MCF 10A (cell line): ENCODE results near the gene UBXN6. TPM values are rescaled to one million over a fixed set of nuclear protein-coding genes. Genes with fewer than 3 reads are reported as not detected.

ENCODE experiments used
- BruUV-seq: library from RNA; stranded (reverse); fragments of 400-500 nt; replicated peaks from 2 replicates; lab custom pipeline; 2021; lab: Mats Ljungman, UMichigan
- CTCF ChIA-PET: fragments of 300-600 bp; sonication (Branson Sonifier 250); formaldehyde crosslinking; extraction: SDS; loops from one replicate; lab custom pipeline; 2021; ENCODE audit warnings: antibody characterized with exemption, inconsistent platforms; lab: Yijun Ruan, JAX
- POLR2A ChIA-PET: fragments of 300-600, 350-650 bp; sonication (Branson Sonifier 250); formaldehyde crosslinking; extraction: SDS; loops from one replicate; lab custom pipeline; 2020; ENCODE audit warnings: antibody characterized with exemption, inconsistent platforms; lab: Yijun Ruan, JAX
- DNase-seq: peaks from one replicate; pipeline ENCODE4 v3.0.0-alpha.2; 2018; ENCODE audit not compliant: unreplicated experiment
- H3K27ac Mint-ChIP-seq: one replicate; pipeline ENCODE4 v1.8.0; 2022; ENCODE audit warnings: mild to moderate bottlenecking, low read depth, mixed read lengths; ENCODE audit not compliant: unreplicated experiment
- H3K27me3 Mint-ChIP-seq: one replicate; pipeline ENCODE4 v1.8.0; 2022; ENCODE audit warnings: mixed read lengths; ENCODE audit not compliant: insufficient read depth, unreplicated experiment
- H3K36me3 Mint-ChIP-seq: one replicate; pipeline ENCODE4 v1.8.0; 2022; ENCODE audit warnings: mild to moderate bottlenecking, moderate library complexity, mixed read lengths; ENCODE audit not compliant: insufficient read depth, unreplicated experiment
- H3K4me1 Mint-ChIP-seq: one replicate; pipeline ENCODE4 v1.8.0; 2022; ENCODE audit warnings: mixed read lengths; ENCODE audit not compliant: insufficient read depth, unreplicated experiment
- H3K4me3 Mint-ChIP-seq: one replicate; pipeline ENCODE4 v1.8.0; 2022; ENCODE audit warnings: mild to moderate bottlenecking, moderate library complexity, mixed read lengths; ENCODE audit not compliant: unreplicated experiment
- H3K9me3 Mint-ChIP-seq: one replicate; pipeline ENCODE4 v1.8.0; 2022; ENCODE audit warnings: mixed read lengths; ENCODE audit not compliant: unreplicated experiment
- CTCF ChIP-seq: fragments of 200-600 bp; IDR thresholded peaks from one replicate; pipeline ENCODE4 v1.8.0; 2022; ENCODE audit warnings: antibody characterized with exemption, mild to moderate bottlenecking; ENCODE audit not compliant: unreplicated experiment
- intact Hi-C: fragments of 100-400 bp; cut with micrococcal nuclease; formaldehyde crosslinking; loops from 2 replicates; pipeline ENCODE4 v1.14.1; 2022
- microRNA-seq: library from miRNA; unstranded; fragments of <30 nt; microRNA quantifications from one replicate; pipeline ENCODE4 v1.2.0, GENCODE V29; 2022
- total RNA-seq: library from RNA; stranded (reverse); gene quantifications from 2 replicates; pipeline ENCODE4 v1.2.3, GENCODE V29; 2022

Gene UBXN6
- total RNA-seq, 1 experiment from 2014 or later: 94.8 TPM

- no peak for DNase-seq
- POLR2A ChIA-PET: interaction anchor here (2.0 kb wide), 1 partner anchor 22 kb away, joined by 4 read pairs; no protein-coding TSS in a partner anchor
- no peak for TF ChIP-seq CTCF
- peaks cover 40% of the 10 kb centered on the region for H3K4me1 Mint-ChIP-seq
- intact Hi-C loops: no loop called here
- no peak overlapping the region for H3K4me3 Mint-ChIP-seq
- H3K27ac Mint-ChIP-seq: peak overlapping the region; percentile 61
- H3K36me3 Mint-ChIP-seq: peaks cover 34% of the 10 kb centered on the region
- no TSS peak for BruUV-seq
- CTCF ChIA-PET: interaction anchor here (0.8 to 2.1 kb wide), 4 partner anchors 22 to 127 kb away, joined by 3 to 7 read pairs (median 3); no protein-coding TSS in a partner anchor
- no peaks in the 10 kb centered on the region for H3K27me3 Mint-ChIP-seq
- H3K9me3 Mint-ChIP-seq: no peaks in the 10 kb centered on the region
Observed at GRCh38 chr19:4396949-4397783, 60.4 kb downstream of the UBXN6 start.

Small RNAs within 50 kb of the gene (microRNA-seq; reads per million reads assigned to microRNA genes)
- 10.4 reads per million, percentile 49 among the genes with 10 or more reads in this experiment for gene MIR4746

Other genes starting within 250 kb of the UBXN6 start
- 0.35 and 1.0 TPM in 2 replicates for gene EBI3, start 228.3 kb downstream of the UBXN6 start, total RNA-seq
- gene YJU2, start 210.7 kb downstream of the UBXN6 start, total RNA-seq: 28.1 and 30.1 TPM in 2 replicates
- not detected in 2 replicates for gene SHD, start 178.5 kb downstream of the UBXN6 start, total RNA-seq
- not detected in 2 replicates for gene TMIGD2, start 155.4 kb downstream of the UBXN6 start, total RNA-seq
- gene FSD1, start 153.2 kb downstream of the UBXN6 start, total RNA-seq: not detected in 2 replicates
- gene STAP2, start 119.0 kb downstream of the UBXN6 start, total RNA-seq: 14.8 and 20.3 TPM in 2 replicates
- gene MPND, start 114.2 kb downstream of the UBXN6 start, total RNA-seq: 2.4 and 7.2 TPM in 2 replicates
- 94.4 and 106 TPM in 2 replicates for gene SH3GL1, start 57.2 kb downstream of the UBXN6 start, total RNA-seq
- gene CHAF1A, start 55.2 kb downstream of the UBXN6 start, total RNA-seq: 15.3 and 16.7 TPM in 2 replicates
- gene HDGFL2, start 14.5 kb upstream of the UBXN6 start, total RNA-seq: 46.3 and 53.8 TPM in 2 replicates
- 1.4 and 1.8 TPM in 2 replicates for gene PLIN4, start 60.7 kb upstream of the UBXN6 start, total RNA-seq
- not detected in 2 replicates for gene PLIN5, start 77.4 kb upstream of the UBXN6 start, total RNA-seq
- 0.33 and 0.56 TPM in 2 replicates for gene LRG1, start 82.2 kb upstream of the UBXN6 start, total RNA-seq
- gene SEMA6B, start 101.9 kb upstream of the UBXN6 start, total RNA-seq: 0.20 and 0.54 TPM in 2 replicates
- 2.7 and 3.6 TPM in 2 replicates for gene TNFAIP8L1, start 181.7 kb upstream of the UBXN6 start, total RNA-seq
- gene MYDGF, start 212.5 kb upstream of the UBXN6 start, total RNA-seq: 188 and 231 TPM in 2 replicates